Body of pancreas (tissue), 4 donors: Measurements from ENCODE around the gene COL5A1.

Experiments used
- CTCF ChIP-seq, 7 experiments: fragments of 450-650 bp in 4 of 7; fragments of 200-600 bp in 3 of 7; sonication (generic) in 3 of 7; IDR thresholded peaks; one replicate each; pipeline ENCODE4 v1.5.1; 2016 to 2019; ENCODE audit warnings: antibody characterized with exemption in 7 of 7
- POLR2A ChIP-seq, 3 donors: fragments of 450-650 bp; IDR thresholded peaks; one replicate each; pipeline ENCODE4 v1.6.1; 2016; ENCODE audit warnings: antibody characterized with exemption in 3 of 3, mild to moderate bottlenecking in 2 of 3

- TF ChIP-seq CTCF (IDR thresholded peaks at IDR 0.05) (no peak), POLR2A (IDR thresholded peaks at IDR 0.05) (no peak)
Measured at GRCh38 chr9:134811079-134811672, 169.6 kb downstream of the COL5A1 start.
